Globus pallidus (tissue), 1 donor: ENCODE results near the gene ZNF850.
"Not testable (repeated sequence)": the region's sequence is repeated elsewhere in the genome, so short reads cannot be mapped to it uniquely, and the experiment has no call there.

Experiments
- DNase-seq: peaks from one replicate; pipeline ENCODE4 v3.0.0-alpha.2; 2015; ENCODE audit warnings: low spot score

The ZNF850 gene

DNA sequence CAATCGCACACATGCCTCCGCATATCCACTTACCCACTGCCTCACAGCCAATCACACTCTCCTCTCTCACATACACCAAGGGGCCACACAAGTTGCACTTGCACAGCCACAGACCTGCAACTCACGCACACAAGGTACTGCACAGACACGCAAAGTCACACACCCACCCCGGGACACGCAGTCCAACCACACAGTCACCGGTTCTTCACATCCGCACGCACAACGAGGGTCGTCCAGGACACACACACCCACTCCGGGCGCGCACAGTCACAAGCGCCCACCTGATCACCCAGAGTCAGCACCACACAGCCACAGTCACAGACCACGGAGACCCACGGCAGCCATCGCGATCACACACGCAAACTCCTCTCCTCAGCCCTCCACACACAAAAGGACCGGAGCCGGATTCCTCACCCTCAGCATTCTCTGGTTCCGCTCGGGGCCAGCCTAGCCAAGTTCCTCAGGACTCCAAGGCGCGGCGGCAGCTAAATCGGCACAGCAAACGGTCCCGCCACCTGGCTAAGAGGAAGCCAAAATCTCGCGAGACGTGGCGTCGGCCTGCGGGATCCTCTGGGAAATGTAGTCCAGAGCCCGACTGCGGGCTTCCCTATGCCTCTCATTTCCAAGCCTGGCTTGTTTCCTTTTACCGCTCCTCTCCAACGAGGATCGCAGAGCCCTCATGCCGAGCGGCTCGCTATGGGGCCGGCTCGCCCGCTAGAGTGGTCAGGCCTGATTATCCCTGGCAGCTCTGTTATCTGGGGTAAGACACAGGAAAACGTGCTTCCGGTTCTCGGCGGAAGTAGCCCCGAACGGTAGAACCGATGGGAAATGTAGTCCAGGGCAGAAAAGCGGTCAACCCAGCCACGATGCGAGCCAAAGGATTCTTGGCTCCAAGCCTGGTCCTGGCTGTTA, at the start of gene ZNF850:
TSS of gene ZNF850 (minus strand) at position 497 of the 912 bp plus-strand sequence. CDS start 10,201 bp downstream, outside the sequence.
- peak; percentile 94 for DNase-seq

DNA sequence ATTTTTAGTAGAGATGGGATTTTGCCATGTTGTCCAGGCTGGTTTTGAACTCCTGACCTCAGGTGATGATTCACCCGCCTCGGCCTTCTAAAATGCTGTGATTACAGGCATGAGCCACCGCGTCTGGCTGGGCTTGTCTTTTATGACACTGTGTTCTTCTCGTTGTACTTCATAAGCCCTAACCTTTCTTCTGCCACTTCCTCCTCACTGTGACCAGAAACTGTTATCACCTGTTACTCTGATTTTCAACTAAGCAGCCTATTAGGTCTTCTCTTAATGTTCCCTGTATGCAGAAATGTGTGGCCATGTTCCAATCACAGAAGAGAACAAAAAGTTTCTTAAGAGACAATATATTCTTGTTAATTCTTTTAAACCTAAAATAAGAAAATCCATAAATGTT, 49.2 kb upstream of the ZNF850 start:
- DNase-seq = no peak

DNA sequence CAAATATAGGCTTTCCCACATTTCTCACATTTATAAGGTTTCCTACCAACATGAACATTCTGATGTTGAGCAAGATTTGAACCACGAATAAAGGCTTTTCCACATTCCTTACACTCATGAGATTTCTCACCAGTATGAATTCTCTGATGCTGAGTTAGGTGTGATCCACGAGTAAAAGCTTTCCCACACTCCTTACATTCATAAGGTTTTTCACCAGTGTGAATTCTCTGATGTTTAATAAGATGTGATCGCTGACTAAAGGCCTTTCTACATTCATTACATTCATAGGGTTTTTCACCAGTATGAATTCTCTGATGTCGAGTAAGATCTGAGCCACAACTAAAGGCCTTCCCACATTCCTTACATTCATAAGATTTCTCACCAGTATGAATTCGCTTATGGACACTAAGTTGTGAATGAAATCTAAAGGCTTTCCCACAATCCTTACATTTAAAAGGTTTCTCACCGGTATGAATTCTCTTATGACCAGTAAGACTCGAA, 46.6 kb upstream of the ZNF850 start:
- no peak for DNase-seq

DNA sequence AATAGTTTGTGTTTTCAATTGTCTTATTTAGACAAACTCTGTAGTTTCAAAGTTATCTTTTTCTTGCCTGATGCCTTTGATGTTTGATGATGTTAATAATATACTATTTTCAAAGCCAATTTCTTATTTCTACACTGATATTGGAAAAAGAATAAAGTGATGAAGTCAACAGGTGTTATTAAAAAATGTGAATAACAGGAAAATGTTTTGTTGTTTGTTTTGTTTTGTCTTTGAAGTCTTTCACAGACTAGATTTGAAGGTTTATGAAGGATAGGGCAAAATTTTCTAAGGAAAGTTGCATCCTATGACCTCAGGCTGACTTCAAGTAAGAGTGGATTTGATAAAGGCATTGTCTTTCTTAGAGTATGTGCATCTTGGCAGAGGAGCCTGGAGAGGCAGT, 34.4 kb upstream of the ZNF850 start:
- no peak for DNase-seq

DNA sequence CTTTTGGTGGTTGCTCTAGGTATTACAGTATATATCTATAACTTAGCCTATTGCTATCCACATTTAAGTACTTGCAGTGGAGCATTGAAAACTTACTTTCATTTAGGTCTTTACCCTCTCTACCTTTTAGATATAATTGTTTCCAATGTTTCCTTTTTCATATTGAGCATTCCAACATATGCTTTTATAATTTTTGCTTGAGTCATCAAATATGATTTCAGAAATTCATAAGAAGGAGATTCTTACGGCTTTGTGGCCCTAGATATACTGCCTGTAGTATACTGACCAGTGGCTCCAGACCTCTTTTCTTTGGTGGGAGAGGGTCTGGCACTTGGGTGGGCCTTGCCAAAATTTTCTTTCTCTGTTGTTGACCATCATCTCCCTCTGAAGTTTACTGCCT, 32.8 kb upstream of the ZNF850 start:
- DNase-seq = no peak

DNA sequence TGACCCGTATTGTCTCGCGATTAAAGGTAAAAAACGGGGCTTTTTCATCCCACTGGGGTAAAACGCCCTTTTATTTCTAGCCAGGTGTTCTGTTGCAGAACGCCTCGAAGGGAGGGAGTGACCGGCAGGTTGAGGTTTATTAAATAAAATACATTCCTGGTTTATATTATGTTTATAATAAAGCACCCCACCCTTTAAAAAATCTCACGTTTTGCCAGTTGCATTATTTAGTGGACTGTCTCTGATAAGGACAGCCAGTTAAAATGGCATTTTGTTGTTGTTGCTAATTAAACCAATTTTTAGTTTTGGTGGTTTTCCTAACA, 25.1 kb upstream of the ZNF850 start:
- DNase-seq = no peak

DNA sequence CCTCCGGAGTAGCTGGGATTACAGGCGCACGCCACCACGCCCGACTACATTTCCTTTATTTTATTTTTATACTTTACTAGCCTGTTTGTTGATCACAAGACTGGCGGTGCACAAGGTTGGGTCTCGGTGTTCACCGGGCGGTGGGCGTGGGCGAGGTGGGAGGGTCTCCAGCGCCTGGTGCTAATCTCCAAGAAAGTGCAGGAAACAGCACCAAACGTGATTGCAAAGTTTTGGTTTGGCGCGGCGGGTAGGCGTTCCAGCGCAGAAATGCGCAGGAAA, 24.0 kb upstream of the ZNF850 start:
- no peak for DNase-seq

DNA sequence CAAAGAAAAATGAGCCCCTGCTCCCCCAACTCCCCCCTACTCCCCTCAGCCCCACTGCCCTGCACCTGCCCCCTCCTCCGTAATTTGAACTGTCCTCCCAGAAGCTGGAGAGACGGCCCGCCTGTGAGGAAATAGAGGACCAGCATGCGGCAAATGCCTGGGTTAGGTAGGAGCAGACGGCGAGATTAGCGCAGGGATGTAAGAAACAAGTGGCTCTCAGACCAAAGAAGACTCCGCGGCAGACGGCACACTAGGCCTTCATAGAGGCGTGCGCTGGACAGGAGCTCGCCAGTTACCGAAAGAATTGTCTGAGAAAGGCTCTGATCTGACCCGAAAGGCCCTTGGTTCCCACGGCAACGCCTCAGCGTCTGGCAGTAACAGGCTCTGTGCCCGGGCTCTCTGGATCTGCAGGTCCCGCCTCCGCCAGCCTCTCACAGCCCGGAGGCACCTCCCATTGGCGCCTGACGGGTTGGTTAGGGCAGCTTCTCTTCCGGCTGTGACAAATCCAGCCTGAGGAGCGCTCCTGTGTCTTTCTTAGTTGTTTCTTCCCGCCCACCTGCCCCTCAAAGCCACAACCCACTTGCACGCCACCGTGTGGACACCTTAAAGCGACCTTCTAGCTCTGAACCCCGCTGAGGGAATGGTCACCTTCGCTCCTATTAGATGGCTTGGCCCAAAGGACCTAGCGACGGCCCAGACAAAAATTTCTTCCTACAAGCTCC, 19.0 kb upstream of the ZNF850 start:
- DNase-seq = not testable (repeated sequence)

DNA sequence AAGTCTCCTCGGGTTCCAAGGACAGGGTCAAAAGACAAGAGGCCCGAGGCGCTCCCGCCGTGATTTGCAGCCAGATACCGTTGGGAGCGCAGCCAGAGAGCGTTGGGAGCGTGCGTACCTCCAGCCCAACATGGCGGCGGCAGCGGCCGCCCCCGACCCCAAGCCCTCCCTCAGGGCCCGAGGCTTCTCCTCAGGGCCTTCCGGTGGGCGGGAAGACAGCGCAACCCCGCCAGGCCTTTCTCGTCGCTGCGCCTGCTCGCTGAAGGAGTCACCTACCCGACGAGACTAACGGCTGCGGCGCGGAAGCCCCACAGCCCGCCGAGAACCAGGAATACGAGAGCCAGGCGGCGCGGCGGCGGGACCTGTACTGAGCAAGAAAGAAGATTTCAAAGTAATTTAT, 3.2 kb upstream of the ZNF850 start:
- DNase-seq = no peak

DNA sequence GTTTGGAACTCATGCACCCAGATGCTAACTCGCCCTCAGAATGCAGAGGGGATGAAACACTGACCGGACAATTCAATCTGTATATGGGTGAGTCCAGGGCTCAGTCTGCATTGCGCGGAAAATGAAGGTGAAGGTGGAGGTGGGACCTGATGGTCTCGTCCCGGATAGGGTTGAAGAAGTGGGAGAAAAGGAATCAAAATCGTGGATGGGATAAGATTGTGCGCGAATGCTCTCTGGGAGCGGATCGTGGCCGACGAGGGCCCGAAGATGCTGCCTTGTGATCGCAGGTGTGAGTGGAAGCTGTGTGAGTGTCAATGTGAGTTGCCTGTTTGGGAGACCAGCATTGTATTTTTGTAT, 594 bp upstream of the ZNF850 start:
- DNase-seq = no peak

DNA sequence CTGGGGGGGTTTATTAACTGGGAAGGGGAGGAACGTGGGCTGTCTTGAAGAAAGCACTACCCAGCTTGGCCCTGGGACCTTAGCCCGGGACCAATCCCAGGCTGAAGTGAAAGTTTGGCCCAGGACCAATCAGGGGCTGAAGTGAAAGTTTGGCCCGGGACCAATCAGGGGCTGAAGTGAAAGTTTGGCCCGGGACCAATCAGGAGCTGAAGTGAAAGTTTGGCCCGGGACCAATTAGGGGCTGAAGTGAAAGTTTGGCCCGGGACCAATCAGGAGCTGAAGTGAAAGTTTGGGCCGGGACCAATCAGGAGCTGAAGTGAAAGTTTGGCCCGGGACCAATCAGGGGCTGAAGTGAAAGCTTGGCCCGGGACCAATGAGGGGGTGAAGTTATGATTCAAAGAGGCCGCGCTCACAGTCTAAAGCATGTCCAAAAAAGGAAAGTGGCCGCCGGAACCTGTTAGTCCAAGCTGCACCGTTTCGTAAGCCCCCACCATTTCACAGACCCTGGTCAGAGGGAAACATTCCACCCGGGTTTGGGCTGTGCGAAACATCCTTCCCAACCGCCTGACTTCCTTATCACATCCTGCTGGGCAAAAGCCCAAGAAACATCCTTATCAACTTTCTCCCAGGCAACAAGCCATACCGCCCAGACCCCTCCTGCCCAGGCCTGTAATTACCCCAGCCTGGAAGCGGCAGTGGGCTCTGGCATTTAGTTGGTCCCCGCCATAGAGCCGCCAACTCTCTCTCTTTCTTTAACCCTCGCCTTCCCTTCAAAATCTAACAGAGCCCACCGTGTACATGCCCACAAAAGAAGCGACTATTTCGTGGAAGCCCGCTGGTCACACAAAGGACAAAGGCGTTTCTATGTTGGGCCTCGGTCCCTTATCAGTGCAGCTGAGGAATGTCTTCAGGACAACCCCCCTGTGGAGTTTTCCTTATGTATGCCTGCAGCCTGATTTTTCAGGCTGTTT, 1.1 kb downstream of the ZNF850 start:
- DNase-seq = no peak

DNA sequence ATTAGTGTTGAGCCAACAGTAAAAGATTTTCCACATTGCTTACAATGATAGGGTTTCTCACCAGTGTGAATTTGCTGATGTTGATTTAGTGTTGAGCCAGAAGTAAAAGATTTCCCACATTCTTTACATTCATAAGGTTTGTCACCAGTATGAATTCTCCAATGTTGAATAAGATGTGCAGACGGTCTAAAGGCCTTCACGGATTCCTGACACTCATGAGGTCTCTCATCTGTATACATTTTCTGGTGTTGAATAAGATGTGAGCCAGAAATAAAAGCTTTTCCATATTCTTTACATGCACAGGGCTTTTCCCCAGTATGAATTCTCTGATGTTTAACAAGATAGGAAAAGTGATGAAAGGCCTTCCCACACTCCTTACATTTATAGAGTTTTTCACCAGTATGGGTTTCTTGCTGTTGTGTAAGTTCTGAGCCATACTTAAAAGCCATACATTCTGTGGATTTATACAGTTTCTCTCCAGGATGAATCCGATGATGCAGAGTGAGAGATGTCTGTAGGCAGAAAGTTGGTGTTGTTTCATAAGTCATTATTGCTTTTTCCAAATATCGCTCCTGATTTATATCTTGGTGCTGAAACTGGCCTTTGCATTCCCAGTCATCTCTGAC, 22.4 kb downstream of the ZNF850 start:
- no peak for DNase-seq

DNA sequence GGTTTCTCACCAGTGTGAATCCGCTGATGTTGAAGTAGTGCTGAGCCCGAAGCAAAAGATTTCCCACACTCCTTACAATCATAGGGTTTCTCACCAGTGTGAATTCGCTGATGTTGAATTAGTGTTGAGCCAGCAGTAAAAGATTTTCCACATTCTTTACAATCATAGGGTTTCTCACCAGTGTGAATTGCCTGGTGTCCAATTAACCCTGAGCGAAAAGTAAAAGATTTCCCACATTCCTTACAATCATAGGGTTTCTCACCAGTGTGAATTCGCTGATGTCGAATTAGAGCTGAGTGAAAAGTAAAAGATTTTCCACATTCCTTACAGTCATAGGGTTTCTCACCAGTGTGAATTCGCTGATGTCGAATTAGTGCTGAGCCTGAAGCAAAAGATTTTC, 23.0 kb downstream of the ZNF850 start:
- not testable (repeated sequence) for DNase-seq

DNA sequence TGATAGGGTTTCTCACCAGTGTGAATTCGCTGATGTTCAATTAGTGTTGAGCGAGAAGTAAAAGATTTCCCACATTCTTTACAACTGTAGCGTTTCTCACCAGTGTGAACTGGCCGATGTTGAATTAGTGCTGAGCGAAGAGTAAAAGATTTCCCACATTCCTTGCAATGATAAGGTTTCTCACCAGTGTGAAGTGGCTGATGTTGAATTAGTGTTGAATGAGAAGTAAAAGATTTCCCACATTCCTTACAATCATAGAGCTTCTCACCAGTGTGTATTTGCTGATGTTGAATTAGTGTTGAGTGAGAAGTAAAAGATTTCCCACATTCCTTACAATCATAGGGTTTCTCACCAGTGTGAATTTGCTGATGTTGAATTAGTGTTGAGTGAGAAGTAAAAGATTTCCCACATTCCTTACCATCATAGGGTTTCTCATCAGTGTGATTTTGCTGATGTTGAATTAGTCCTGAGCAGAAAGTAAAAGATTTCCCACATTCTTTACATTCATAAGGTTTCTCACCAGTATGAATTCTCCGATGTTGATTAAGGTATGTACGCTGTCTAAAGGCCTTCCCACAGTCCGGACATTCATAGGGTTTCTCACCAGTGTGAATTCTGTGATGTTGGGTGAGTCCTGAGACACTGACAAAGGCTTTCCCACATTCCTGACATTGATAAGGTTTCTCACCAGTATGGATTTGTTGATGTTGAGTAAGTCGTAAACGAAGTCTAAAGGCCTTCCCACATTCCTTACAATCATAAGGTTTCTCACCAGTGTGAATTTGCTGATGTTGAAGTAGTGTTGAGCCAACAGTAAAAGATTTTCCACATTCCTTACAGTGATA, 24.0 kb downstream of the ZNF850 start:
- no peak for DNase-seq

DNA sequence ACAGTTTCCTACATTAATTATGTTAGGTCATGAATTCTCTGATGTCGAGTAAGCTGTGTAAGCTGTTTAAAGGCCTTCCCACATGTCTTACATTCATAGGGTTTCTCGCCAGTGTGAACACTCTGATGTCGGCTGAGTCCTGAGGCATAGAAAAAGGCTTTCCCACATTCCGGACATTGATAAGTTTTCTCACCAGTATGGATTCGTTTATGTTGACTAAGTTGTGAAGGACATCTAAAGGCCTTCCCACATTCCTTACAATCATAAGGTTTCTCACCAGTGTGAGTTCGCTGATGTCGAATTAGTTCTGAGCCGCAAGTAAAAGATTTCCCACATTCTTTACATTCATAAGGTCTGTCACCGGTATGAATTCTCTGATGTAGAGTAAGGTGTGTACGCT, 24.9 kb downstream of the ZNF850 start:
- DNase-seq = no peak

DNA sequence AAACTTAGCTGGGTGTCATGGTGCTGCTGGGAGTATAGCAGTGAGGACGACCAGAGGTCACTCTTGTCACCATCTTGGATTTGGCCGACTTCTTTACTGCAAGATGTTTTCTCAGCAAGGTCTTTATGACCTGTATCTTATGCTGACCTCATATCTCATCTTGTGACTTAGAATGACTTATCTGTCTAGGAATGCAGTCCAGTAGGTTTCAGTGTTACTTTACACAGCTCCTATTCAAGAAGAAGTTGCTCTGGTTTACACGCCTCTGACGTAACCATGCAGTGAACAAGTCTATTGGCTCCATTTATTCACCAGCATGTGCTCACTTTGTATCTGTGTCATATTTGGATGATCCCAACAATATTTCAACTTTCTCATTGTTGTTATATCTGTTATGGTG, 26.7 kb downstream of the ZNF850 start:
- no peak for DNase-seq

DNA sequence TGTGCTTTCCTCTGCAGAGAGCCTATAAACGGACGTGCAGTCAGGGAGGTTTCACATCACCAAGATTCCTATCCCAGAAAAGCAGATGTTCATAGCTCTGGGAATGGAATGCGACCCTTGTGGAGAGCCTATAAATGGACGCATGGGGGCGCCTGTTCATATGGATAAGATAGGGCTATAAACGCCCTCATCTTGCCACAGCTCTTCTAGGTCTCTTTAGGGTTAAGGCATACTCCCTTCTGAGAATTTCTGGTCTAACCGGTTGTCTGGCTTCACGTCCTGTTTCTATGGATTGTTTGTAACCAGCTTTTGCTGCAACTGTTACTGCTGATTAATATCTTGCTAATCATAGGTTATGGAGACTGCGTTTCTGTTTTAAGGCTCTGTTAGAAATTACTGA, 36.4 kb downstream of the ZNF850 start:
- DNase-seq = not testable (repeated sequence)

DNA sequence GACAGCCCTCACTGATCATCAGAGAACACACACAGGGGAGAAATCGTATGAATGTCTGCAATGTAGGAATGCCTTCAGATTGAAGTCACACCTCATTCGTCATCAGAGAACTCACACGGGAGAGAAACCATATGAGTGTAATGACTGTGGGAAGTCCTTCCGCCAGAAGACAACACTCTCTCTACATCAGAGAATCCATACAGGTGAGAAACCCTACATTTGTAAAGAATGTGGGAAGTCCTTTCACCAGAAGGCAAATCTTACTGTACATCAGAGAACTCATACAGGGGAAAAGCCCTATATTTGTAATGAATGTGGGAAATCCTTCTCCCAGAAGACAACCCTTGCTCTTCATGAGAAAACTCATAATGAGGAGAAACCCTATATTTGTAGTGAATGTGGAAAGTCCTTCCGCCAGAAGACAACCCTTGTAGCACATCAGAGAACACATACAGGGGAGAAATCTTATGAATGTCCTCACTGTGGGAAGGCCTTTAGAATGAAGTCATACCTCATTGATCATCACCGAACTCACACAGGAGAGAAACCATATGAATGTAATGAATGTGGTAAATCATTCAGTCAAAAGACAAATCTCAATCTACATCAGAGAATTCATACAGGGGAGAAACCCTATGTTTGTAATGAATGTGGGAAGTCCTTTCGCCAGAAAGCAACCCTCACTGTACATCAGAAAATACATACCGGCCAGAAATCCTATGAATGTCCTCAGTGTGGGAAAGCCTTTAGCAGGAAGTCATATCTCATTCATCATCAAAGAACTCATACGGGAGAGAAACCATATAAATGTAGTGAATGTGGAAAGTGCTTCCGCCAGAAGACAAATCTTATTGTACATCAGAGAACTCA, 52.7 kb downstream of the ZNF850 start:
- no peak for DNase-seq

DNA sequence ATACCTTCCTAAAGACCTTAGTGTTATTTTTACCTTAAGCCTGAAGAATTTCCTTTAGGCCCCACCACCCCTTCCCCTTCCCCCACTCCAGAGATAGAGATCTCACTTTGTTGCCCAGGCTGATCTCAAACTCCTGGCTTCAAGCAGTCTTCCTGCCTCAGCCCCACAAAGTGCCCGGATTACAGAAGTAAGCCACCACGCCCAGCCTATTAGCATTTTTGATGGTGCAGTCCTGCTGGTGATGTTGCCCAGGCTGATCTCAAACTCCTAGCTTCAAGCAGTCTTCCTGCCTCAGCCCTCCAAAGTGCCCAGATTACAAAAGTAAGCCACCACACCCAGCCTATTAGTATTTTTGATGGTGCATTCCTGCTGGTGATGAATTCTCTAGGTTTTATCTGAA, 63.2 kb downstream of the ZNF850 start:
- DNase-seq = no peak

DNA sequence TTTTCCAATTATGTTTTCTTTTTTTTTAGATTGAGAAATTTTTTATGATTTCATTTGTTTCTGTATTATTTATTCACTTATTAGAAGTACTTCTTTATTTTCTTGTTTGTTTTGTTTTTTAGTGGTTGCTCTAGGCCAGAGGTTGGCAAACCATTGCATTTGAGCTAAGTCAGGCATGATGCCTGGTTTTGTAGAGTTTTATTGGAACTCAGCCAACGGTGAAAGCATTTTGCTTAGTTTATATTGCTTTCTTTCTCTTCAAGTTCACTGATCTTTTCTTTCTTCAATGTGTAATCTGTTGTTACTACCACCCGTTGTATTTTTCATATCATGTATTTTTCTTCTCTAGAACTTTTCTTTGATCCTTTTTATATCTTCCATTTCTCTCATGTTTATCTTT, 65.5 kb downstream of the ZNF850 start:
- no peak for DNase-seq
